Measurements from ENCODE around the gene ADORA2B. TPM values are rescaled to one million over a fixed set of nuclear protein-coding genes. Genes with fewer than 3 reads are reported as not detected.

Gene ADORA2B
- total and polyA plus RNA-seq, 2 of the 4 experiments (the other 2 are of a cell fraction), result 5.2 to 5.5 TPM

DNA sequence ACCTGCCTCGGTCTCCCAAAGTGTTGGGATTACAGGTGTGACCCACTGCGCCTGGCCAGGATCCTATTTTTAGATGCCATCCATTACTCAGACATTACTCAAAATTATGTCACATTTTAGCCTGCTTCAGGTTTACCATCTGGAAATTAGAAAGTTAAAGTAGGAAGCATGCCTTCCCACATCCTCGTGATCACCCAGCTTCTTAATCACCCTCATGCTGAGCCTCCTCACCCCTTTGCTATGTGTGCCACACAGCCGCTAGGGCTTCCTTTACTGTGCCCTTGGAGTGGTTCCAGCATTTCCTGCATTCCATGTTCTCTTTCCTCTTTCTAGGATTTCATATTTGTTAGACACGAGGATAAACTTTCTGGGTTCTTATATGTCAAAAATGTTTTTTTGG lies 9.3 kb downstream of the ADORA2B start:
- CTCF ChIA-PET, result no interaction called here
- Histone ChIP-seq H2BK20ac (ENCODE audit: low read depth, low read length) (no peak overlapping the region), H3K4ac (ENCODE audit: low read depth, low read length) (no peak overlapping the region), H2AK5ac (ENCODE audit: low read depth, low read length) (no peak overlapping the region), H3K79me1 (ENCODE audit: low read depth in 1 of 2, low read length in 2 of 2) (peaks cover 15 to 35% of the 10 kb centered on the region in 2 experiments; a peak in 3 of 4 replicates), H3K27ac (ENCODE audit: insufficient read depth, low read length) (no peak overlapping the region), H3K56ac (ENCODE audit: extremely low read depth, insufficient read depth, low read length) (no peak overlapping the region), H3K27me3 (ENCODE audit: control insufficient read depth, insufficient read depth, low read length) (no peaks in the 10 kb centered on the region), H2BK15ac (ENCODE audit: low read depth, low read length) (no peak overlapping the region), H3K9me1 (ENCODE audit: insufficient read depth, low read length) (peaks cover 11% of the 10 kb centered on the region), H3K18ac (ENCODE audit: low read depth, low read length) (no peak overlapping the region), H3K4me3 (ENCODE audit: insufficient read depth, low read depth, low read length) (no peak overlapping the region), H4K5ac (ENCODE audit: low read depth, low read length) (no peak overlapping the region), H3K9ac (ENCODE audit: low read depth, low read length) (no peak overlapping the region), H4K91ac (ENCODE audit: insufficient read depth, low read depth, low read length) (no peak overlapping the region), H2AK9ac (replicated peaks; ENCODE audit: low read depth, low read length, poor library complexity) (no peak overlapping the region), H3K14ac (replicated peaks; ENCODE audit: low read depth, low read length) (no peak overlapping the region), H3K36me3 (ENCODE audit: control insufficient read depth, insufficient read depth, low read length) (0 out of 2 replicates have a peak, but pooled peaks cover 2% of the 10 kb centered on the region), H4K8ac (ENCODE audit: low read depth in 2 of 2, low read length in 2 of 2) (no peak overlapping the region), H3K23ac (ENCODE audit: low read depth, low read length) (no peak overlapping the region), H2BK5ac (ENCODE audit: low read depth, low read length, poor library complexity, severe bottlenecking) (no peak overlapping the region), H2AFZ (replicated peaks; ENCODE audit: low read length, poor library complexity) (no peak overlapping the region), H3K4me2 (ENCODE audit: low read depth, low read length) (no peak overlapping the region), H3K4me1 (ENCODE audit: control insufficient read depth, insufficient read depth, low read length) (peaks cover 14% of the 10 kb centered on the region), H4K20me1 (ENCODE audit: insufficient read depth, low read length) (peaks cover 4% of the 10 kb centered on the region; the same call in 1 of the 2 replicates), H3K9me3 (ENCODE audit: control insufficient read depth, insufficient read depth, low read length) (no peaks in the 10 kb centered on the region), H2BK120ac (ENCODE audit: low read depth, low read length) (no peak overlapping the region)
- TF ChIP-seq, protein P1, sequence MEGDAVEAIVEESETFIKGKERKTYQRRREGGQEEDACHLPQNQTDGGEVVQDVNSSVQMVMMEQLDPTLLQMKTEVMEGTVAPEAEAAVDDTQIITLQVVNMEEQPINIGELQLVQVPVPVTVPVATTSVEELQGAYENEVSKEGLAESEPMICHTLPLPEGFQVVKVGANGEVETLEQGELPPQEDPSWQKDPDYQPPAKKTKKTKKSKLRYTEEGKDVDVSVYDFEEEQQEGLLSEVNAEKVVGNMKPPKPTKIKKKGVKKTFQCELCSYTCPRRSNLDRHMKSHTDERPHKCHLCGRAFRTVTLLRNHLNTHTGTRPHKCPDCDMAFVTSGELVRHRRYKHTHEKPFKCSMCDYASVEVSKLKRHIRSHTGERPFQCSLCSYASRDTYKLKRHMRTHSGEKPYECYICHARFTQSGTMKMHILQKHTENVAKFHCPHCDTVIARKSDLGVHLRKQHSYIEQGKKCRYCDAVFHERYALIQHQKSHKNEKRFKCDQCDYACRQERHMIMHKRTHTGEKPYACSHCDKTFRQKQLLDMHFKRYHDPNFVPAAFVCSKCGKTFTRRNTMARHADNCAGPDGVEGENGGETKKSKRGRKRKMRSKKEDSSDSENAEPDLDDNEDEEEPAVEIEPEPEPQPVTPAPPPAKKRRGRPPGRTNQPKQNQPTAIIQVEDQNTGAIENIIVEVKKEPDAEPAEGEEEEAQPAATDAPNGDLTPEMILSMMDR (conservative IDR thresholded peaks at IDR 0.05; ENCODE audit: low read depth, low read length), result 0 out of 2 replicates have a peak, but pooled peaks have one; percentile 9
- TF ChIP-seq BHLHE40 (IDR thresholded peaks at IDR 0.05; ENCODE audit: low read depth, low read length), result peak; percentile 60; the same call in 1 of the 2 replicates
- no peak for TF ChIP-seq MAZ (IDR thresholded peaks at IDR 0.05; ENCODE audit: borderline replicate concordance, low read depth, low read length)
- TF ChIP-seq, protein P2, sequence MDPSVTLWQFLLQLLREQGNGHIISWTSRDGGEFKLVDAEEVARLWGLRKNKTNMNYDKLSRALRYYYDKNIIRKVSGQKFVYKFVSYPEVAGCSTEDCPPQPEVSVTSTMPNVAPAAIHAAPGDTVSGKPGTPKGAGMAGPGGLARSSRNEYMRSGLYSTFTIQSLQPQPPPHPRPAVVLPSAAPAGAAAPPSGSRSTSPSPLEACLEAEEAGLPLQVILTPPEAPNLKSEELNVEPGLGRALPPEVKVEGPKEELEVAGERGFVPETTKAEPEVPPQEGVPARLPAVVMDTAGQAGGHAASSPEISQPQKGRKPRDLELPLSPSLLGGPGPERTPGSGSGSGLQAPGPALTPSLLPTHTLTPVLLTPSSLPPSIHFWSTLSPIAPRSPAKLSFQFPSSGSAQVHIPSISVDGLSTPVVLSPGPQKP (IDR thresholded peaks at IDR 0.05; ENCODE audit: borderline replicate concordance, low read depth, low read length), result no peak
- no peak for TF ChIP-seq RFX5 (IDR thresholded peaks at IDR 0.05; ENCODE audit: low read depth, low read length)
- TF ChIP-seq NFE2L2 (IDR thresholded peaks at IDR 0.05; ENCODE audit: low read depth, low read length), result no peak
- no peak for TF ChIP-seq POLR2A (IDR thresholded peaks at IDR 0.05; ENCODE audit: low read depth, low read length)
- POLR2A ChIA-PET (ENCODE audit: unreplicated experiment), result no interaction called here
- intact Hi-C loops (cut with micrococcal nuclease) (no loop called here), dilution Hi-C loops (cut with HindIII; ENCODE audit: low sequenced_read_pairs, unreplicated experiment) (no loop called here), in situ Hi-C loops (cut with MboI; ENCODE audit: low sequenced_read_pairs) (loop anchor here (25.0 kb wide), 1 partner anchor 692 kb away; the partner anchor contains the start of gene PMP22)
- BruUV-seq (replicated peaks), result no TSS peak
- peak; percentile 90 for DNase-seq
- peak; percentile 38 for ATAC-seq (ENCODE audit: low read depth)
- WGBS, 2 experiments (ENCODE audit: extremely low coverage in 2 of 2, insufficient read length in 1 of 2), result no CpG with 5 or more reads among the region's 5 CpGs

Measured in IMR-90 (cell line).